IMR-90 (cell line): Measurements from ENCODE around the gene ALKBH2. TPM values are rescaled to one million over a fixed set of nuclear protein-coding genes. Genes with fewer than 3 reads are reported as not detected.

Experiments used
- ATAC-seq: fragments of 200-7000 bp; cut with Tn5 transposase; 2 replicates; pipeline ENCODE4 v1.9.1; 2020; ENCODE audit warnings: low read depth, mild to moderate bottlenecking, moderate library complexity
- BruUV-seq: library from RNA; stranded (reverse); fragments of 400-500 nt; replicated peaks from 2 replicates; lab custom pipeline; 2021; lab: Mats Ljungman, UMichigan
- CTCF ChIA-PET: fragments of 300-600 bp; formaldehyde crosslinking; extraction: SDS; loops from one replicate; lab custom pipeline; 2021; ENCODE audit warnings: antibody characterized with exemption; lab: Yijun Ruan, JAX
- POLR2A ChIA-PET: fragments of 300-600 bp; sonication (Branson Sonifier 250); formaldehyde crosslinking; loops from one replicate; lab custom pipeline; 2022; ENCODE audit warnings: antibody characterized with exemption; ENCODE audit not compliant: unreplicated experiment; lab: Charles Lee
- DNase-seq: peaks from one replicate; pipeline ENCODE4 v3.0.0; 2013
- H2AFZ ChIP-seq: replicated peaks from 2 replicates; pipeline ENCODE3; 2013; ENCODE audit warnings: low read length, mild to moderate bottlenecking; ENCODE audit not compliant: poor library complexity
- H2AK5ac ChIP-seq: 2 replicates; pipeline ENCODE4 v1.6.1; 2013; ENCODE audit warnings: low read depth, low read length, inconsistent platforms
- H2AK9ac ChIP-seq: replicated peaks from 2 replicates; pipeline ENCODE3; 2013; ENCODE audit warnings: mild to moderate bottlenecking, low read depth, low read length, moderate library complexity; ENCODE audit not compliant: poor library complexity
- H2BK120ac ChIP-seq: 2 replicates; pipeline ENCODE4 v1.6.1; 2013; ENCODE audit warnings: low read depth, low read length, inconsistent platforms
- H2BK15ac ChIP-seq: 3 replicates; pipeline ENCODE4 v1.6.1; 2013; ENCODE audit warnings: low read depth, low read length, inconsistent platforms
- H2BK20ac ChIP-seq: 2 replicates; pipeline ENCODE4 v1.6.1; 2013; ENCODE audit warnings: low read depth, mild to moderate bottlenecking, inconsistent platforms, low read length, moderate library complexity
- H2BK5ac ChIP-seq: 2 replicates; pipeline ENCODE4 v1.6.1; 2013; ENCODE audit warnings: mild to moderate bottlenecking, low read depth, low read length, inconsistent platforms; ENCODE audit not compliant: poor library complexity, severe bottlenecking
- H3K14ac ChIP-seq: replicated peaks from 2 replicates; pipeline ENCODE4 v1.6.1; 2013; ENCODE audit warnings: low read depth, low read length, inconsistent platforms
- H3K18ac ChIP-seq: 2 replicates; pipeline ENCODE4 v1.6.1; 2013; ENCODE audit warnings: low read depth, low read length, control low read depth
- H3K23ac ChIP-seq: 2 replicates; pipeline ENCODE4 v1.6.1; 2013; ENCODE audit warnings: low read depth, low read length, inconsistent platforms
- H3K27ac ChIP-seq: 2 replicates; pipeline ENCODE4 v1.5.1; 2013; ENCODE audit warnings: mild to moderate bottlenecking, control low read depth, low read length; ENCODE audit not compliant: insufficient read depth
- H3K27me3 ChIP-seq: 2 replicates; pipeline ENCODE4 v1.6.1; 2013; ENCODE audit warnings: low read length; ENCODE audit not compliant: control insufficient read depth, insufficient read depth
- H3K36me3 ChIP-seq: 2 replicates; pipeline ENCODE4 v1.6.1; 2013; ENCODE audit warnings: low read length, mixed read lengths; ENCODE audit not compliant: control insufficient read depth, insufficient read depth
- H3K4ac ChIP-seq: 2 replicates; pipeline ENCODE4 v1.6.1; 2013; ENCODE audit warnings: low read depth, low read length, inconsistent platforms
- H3K4me1 ChIP-seq: 2 replicates; pipeline ENCODE4 v1.6.1; 2013; ENCODE audit warnings: low read length, mixed read lengths; ENCODE audit not compliant: control insufficient read depth, insufficient read depth
- H3K4me2 ChIP-seq: 2 replicates; pipeline ENCODE4 v1.6.1; 2013; ENCODE audit warnings: low read depth, mild to moderate bottlenecking, control low read depth, low read length, moderate library complexity
- H3K4me3 ChIP-seq: 2 replicates; pipeline ENCODE4 v1.5.1; 2013; ENCODE audit warnings: low read depth, mild to moderate bottlenecking, control low read depth, low read length, moderate library complexity; ENCODE audit not compliant: insufficient read depth
- H3K56ac ChIP-seq: 2 replicates; pipeline ENCODE4 v1.6.1; 2013; ENCODE audit warnings: low read length, inconsistent platforms; ENCODE audit not compliant: insufficient read depth; ENCODE audit errors: extremely low read depth
- H3K79me1 ChIP-seq, 2 experiments: 2 replicates each; pipeline ENCODE4 v1.6.1; 2013; ENCODE audit warnings: low read length in 2 of 2, inconsistent platforms in 1 of 2, low read depth in 1 of 2
- H3K9ac ChIP-seq: 2 replicates; pipeline ENCODE4 v1.6.1; 2013; ENCODE audit warnings: low read depth, low read length, control low read depth
- H3K9me1 ChIP-seq: 2 replicates; pipeline ENCODE4 v1.6.1; 2013; ENCODE audit warnings: low read length, inconsistent platforms; ENCODE audit not compliant: insufficient read depth
- H3K9me3 ChIP-seq: 2 replicates; pipeline ENCODE4 v1.6.1; 2013; ENCODE audit warnings: low read length; ENCODE audit not compliant: control insufficient read depth, insufficient read depth
- H4K20me1 ChIP-seq: 2 replicates; pipeline ENCODE4 v1.6.1; 2013; ENCODE audit warnings: low read length, inconsistent platforms; ENCODE audit not compliant: insufficient read depth
- H4K5ac ChIP-seq: 2 replicates; pipeline ENCODE4 v1.6.1; 2013; ENCODE audit warnings: mild to moderate bottlenecking, low read depth, low read length, control low read depth
- H4K8ac ChIP-seq, 2 experiments: 2 replicates each; pipeline ENCODE4 v1.6.1; 2013; ENCODE audit warnings: low read depth in 2 of 2, low read length in 2 of 2, control low read depth in 1 of 2, inconsistent platforms in 1 of 2
- H4K91ac ChIP-seq: 2 replicates; pipeline ENCODE4 v1.6.1; 2013; ENCODE audit warnings: low read depth, low read length, inconsistent platforms; ENCODE audit not compliant: insufficient read depth
- BHLHE40 ChIP-seq: fragments of 150-350 bp; IDR thresholded peaks from 2 replicates; pipeline ENCODE4 v1.6.1; 2016; ENCODE audit warnings: mild to moderate bottlenecking, low read depth, low read length
- CEBPB ChIP-seq: IDR thresholded peaks from 2 replicates; pipeline ENCODE4 v1.6.1; 2012; ENCODE audit warnings: low read depth, low read length, improper control_type of control experiment
- CHD1 ChIP-seq: IDR thresholded peaks from 2 replicates; pipeline ENCODE4 v1.6.1; 2012; ENCODE audit warnings: low read depth, low read length, improper control_type of control experiment
- CTCF ChIP-seq: conservative IDR thresholded peaks from 2 replicates; pipeline ENCODE4 v1.5.1; 2012; ENCODE audit warnings: mild to moderate bottlenecking, low read depth, low read length, improper control_type of control experiment
- FOS ChIP-seq: fragments of 150-350 bp; IDR thresholded peaks from 2 replicates; pipeline ENCODE4 v1.6.1; 2016; ENCODE audit warnings: low read depth, low read length
- POLR2A ChIP-seq: IDR thresholded peaks from 2 replicates; pipeline ENCODE4 v1.6.1; 2012; ENCODE audit warnings: mild to moderate bottlenecking, low read depth, low read length
- SMC3 ChIP-seq: fragments of 150-350 bp; IDR thresholded peaks from 2 replicates; pipeline ENCODE4 v1.6.1; 2016; ENCODE audit warnings: low read depth, mild to moderate bottlenecking, antibody characterized with exemption, low read length, moderate library complexity
- WGBS, 2 experiments: methylation state at CpG; one replicate each; pipeline versions ENCODE4 v1.1.5 to v1.1.7; 2013; ENCODE audit warnings: missing lambda C conversion rate in 2 of 2; ENCODE audit not compliant: insufficient read length in 1 of 2; ENCODE audit errors: extremely low coverage in 2 of 2; 5-methylcytosine and 5-hydroxymethylcytosine counted together
- dilution Hi-C: fragments of 300-500 bp; cut with HindIII; formaldehyde crosslinking; loops from one replicate; pipeline ENCODE4 v1.14.3; 2018; ENCODE audit warnings: low sequenced_read_pairs; ENCODE audit not compliant: unreplicated experiment
- in situ Hi-C: fragments of 300-500 bp; cut with MboI; formaldehyde crosslinking; loops from 3 replicates; pipeline ENCODE4 v1.14.3; 2019; ENCODE audit warnings: low sequenced_read_pairs, inconsistent platforms, mixed read lengths
- intact Hi-C: fragments of 100-400 bp; cut with micrococcal nuclease; formaldehyde crosslinking; loops from 2 replicates; pipeline ENCODE4 v1.10.0; 2022
- polyA plus RNA-seq, 3 experiments: library from polyadenylated mRNA; depleted of rRNA; stranded (reverse); fragments of >200 nt; gene quantifications; 2 replicates each; pipeline ENCODE4 v1.2.3, GENCODE V29; 2012; ENCODE audit warnings: low replicate concordance in 1 of 3
- total RNA-seq: library from RNA; depleted of rRNA; stranded (reverse); fragments of >200 nt; gene quantifications from 2 replicates; pipeline ENCODE4 v1.2.3, GENCODE V29; 2012

ALKBH2 gene
- total and polyA plus RNA-seq, 2 of the 4 experiments (the other 2 are of a cell fraction), result 14.9 to 17.8 TPM

GRCh38 chr12:109065853-109066193, 27.4 kb downstream of the ALKBH2 start:
- no peak overlapping the region for H4K91ac ChIP-seq
- no peak overlapping the region for H3K4ac ChIP-seq
- H4K8ac ChIP-seq, result no peak overlapping the region
- H3K9me1 ChIP-seq, result no peaks in the 10 kb centered on the region
- DNase-seq (no peak), ATAC-seq (no peak)
- H3K36me3 ChIP-seq, result peaks cover 22% of the 10 kb centered on the region
- WGBS, 2 experiments, result no CpG with 5 or more reads among the region's 1 CpG
- no peaks in the 10 kb centered on the region for H3K9me3 ChIP-seq
- no peaks in the 10 kb centered on the region for H3K27me3 ChIP-seq
- ChIA-PET POLR2A (no interaction called here), CTCF (no interaction called here)
- H3K4me3 ChIP-seq, result no peak overlapping the region
- H3K9ac ChIP-seq, result no peak overlapping the region
- H3K27ac ChIP-seq, result no peak overlapping the region
- TF ChIP-seq BHLHE40, result no peak
- no peak for TF ChIP-seq CHD1
- TF ChIP-seq SMC3, result no peak
- no peak for TF ChIP-seq CTCF
- no peak for TF ChIP-seq POLR2A
- TF ChIP-seq CEBPB, result no peak
- no peak for TF ChIP-seq FOS
- H3K79me1 ChIP-seq, result no peaks in the 10 kb centered on the region
- H3K14ac ChIP-seq, result no peak overlapping the region
- H2AK5ac ChIP-seq, result no peak overlapping the region
- H3K4me1 ChIP-seq, result no peaks in the 10 kb centered on the region
- no peak overlapping the region for H4K5ac ChIP-seq
- no peak overlapping the region for H2BK5ac ChIP-seq
- no peak overlapping the region for H3K23ac ChIP-seq
- H3K4me2 ChIP-seq, result no peak overlapping the region
- dilution Hi-C loops, result no loop called here
- no peak overlapping the region for H3K56ac ChIP-seq
- no TSS peak for BruUV-seq
- intact Hi-C loops, result no loop called here
- in situ Hi-C loops, result no loop called here
- no peak overlapping the region for H2AFZ ChIP-seq
- H2BK20ac ChIP-seq, result no peak overlapping the region
- H2BK15ac ChIP-seq, result no peak overlapping the region
- H3K18ac ChIP-seq, result no peak overlapping the region
- no peak overlapping the region for H2AK9ac ChIP-seq
- H4K20me1 ChIP-seq, result no peaks in the 10 kb centered on the region
- no peak overlapping the region for H2BK120ac ChIP-seq
